HPDE6-E6E7 (cell line): Measurements from ENCODE around the gene ITPKC.

Source experiments
- DNase-seq: peaks from one replicate; pipeline ENCODE4 v3.0.0; 2011; ENCODE audit warnings: missing footprints; ENCODE audit errors: extremely low spot score

ITPKC gene

DNA sequence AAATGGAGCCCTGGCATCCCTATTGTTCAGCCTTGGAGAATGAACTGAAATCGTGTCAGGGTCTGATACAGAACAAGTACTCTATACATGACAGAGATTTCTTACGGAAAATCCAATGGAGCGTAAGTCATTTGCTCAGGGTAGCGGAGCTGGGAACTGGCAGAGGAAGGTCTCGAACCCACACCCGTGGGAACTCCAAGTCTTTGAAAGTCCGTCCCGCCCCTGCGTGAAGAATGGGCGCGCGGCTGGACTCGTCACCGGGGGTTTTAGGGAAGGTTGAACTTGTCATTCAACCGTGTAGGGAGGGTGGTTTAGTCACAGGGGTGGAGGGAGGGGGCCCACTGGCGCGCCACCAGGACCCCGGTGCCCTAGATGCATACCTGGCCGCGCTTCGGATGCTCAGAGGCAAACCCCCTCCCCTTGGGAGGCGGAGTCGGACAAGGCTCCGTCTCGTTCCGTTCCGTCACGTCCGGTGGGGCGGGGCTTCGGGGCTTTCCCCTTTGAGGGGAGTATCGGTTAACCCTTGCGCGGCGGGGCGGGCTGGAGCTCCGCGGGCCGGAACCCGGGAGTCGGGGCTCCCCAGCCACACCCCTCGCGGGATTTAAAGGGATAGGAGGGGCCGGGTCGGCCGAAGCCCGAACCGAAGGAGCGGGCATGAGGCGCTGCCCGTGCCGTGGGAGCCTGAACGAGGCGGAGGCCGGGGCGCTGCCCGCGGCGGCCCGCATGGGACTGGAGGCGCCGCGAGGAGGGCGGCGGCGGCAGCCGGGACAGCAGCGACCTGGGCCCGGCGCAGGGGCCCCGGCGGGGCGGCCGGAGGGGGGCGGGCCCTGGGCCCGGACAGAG is at the start of gene ITPKC, which contains the start of gene COQ8B:
Gene ITPKC, plus strand, starts transcription at position 631 of the 843 bp plus-strand sequence. Its CDS starts 24 bp downstream, at position 655.
Gene COQ8B, minus strand, starts transcription at position 405 of the 843 bp plus-strand sequence. CDS start 2,254 bp downstream, outside the sequence.
- DNase-seq: peak; percentile 84

DNA sequence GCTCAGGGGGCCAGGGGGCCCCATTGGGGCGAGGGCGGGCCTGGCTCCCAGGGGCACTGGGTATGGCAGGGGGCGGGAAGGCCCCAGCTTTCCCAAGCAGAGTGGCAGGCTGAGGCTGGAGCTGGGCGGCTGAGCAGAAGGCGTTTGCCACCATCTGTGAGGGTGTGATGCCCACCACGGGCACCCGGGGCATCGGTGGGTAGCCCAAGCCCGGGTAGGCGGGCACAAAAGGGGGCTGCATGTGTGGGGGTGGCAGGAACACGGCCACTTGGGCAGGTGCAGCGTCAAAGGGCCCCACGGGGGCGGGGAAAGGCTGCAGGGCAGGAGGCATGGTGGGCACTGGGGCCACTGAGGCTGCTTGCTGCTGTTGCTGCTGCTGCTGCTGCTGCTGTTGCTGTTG is 49.3 kb upstream of the ITPKC start:
- DNase-seq: no peak

DNA sequence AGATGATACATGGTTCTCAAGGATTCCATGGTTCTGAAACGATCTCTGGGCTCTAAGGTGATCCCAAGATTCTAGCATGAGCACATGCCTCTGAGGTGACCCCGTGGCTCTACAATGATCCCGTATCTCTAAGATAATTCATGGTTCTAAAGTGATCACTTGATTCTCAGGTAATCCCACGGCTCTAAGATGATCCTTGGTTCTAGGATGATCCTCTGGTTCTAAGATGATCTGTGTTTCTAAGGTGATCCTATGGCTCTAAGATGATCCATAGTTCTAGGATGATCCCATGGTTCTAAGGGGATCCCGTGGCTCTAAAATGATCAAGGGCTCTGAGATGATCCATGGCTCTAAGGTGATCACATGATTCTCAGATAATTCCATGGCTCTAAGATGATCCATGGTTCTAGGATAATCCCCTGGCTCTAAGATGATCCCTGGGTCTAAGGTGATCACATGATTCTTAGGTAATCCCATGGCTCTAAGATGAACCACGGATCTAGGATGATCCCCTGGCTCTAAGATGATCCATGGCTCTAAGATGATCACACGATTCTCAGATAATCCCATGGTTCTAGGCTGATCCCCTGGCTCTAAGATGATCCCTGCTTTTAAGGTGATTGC is 47.8 kb upstream of the ITPKC start:
- no peak for DNase-seq

DNA sequence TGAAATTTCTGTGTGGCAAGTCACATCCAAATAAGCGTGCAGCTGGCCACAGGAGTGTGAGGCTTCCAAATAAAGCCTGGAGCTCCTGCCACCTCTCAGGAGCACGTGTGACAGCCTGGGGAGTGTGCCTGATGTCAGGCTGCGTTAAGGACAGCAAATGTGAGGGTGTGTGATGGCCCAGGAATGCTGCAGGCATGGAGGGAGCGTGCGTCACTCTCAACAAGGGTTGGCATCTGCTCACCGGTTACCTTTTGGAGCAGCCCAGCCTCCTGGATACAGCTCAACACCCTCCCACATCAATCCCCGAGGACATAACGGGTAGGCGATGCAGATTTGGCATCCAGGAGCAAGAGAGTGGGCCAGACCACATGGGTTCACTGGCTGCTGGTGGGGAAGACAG is 45.5 kb upstream of the ITPKC start:
- no peak for DNase-seq

DNA sequence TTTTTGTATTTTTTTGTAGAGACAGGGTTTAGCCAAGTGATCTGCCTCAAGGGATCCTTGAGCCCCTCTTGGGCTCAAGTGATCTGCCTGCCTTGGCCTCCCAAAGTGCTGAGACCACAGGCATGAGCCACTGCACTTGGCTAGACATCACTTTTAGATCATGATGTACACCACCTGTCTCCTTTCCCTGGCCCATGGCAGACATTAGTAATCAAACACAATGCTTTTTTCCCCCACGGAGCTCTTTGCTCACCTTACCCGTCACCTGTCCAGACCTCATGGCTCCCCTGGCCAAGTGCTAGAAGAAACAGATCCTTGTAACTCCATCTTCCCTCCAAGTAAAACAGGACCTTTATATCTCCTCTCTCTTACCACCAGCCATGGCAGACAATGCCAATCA is 44.9 kb upstream of the ITPKC start:
- DNase-seq: no peak

DNA sequence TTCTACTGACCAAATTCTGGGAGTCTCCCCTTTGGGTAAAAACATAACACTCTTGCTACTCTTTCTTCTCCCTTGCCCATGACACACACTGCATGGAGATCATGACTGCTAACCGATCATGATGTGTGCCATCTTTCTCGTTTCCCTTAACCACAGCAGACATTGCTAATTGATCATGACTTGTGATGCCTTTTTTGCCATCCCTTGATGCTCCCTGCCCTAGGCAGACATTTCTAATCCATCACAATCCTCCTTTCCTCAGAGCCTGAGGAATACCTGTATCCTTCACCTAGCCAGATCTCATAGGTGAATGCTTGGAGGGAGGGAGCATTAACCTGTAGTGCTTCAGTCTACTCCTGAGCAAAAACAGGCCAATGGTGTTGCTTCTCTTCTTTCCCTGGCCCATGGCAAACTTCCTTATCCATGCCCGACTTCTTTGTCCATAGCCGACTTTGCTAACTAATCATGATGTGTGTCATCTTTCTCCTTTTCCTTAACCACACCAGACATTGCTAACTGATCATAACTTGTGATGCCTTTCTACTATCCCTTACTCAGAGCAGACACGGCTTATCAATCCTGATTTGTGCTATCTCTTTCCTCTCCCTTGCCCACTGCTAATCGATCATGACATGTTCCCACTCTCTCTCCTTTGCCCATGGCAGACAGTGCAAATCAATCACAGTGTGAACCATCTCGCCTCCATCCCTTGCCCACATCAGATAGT is 44.2 kb upstream of the ITPKC start:
- DNase-seq: no peak

DNA sequence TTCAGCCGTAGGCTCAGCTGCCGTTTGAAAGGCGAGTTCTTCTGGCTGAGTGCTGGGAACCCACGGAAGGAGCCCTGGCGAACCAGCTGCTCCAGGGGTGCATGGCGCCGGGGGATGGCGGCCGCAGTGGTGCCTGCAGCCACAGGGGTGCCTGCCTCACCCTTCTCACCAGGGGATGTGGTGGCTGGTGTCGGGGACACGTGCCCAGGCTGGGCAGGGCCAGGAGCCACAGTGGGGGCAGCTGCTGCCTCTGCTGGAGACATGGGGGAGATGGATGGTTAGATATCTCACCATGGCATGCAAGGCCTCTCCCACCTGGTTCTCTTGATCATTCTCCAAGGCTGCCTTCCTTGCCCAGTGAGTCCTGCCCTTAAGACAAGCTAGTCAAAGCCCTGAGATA is 43.5 kb upstream of the ITPKC start:
- no peak for DNase-seq

DNA sequence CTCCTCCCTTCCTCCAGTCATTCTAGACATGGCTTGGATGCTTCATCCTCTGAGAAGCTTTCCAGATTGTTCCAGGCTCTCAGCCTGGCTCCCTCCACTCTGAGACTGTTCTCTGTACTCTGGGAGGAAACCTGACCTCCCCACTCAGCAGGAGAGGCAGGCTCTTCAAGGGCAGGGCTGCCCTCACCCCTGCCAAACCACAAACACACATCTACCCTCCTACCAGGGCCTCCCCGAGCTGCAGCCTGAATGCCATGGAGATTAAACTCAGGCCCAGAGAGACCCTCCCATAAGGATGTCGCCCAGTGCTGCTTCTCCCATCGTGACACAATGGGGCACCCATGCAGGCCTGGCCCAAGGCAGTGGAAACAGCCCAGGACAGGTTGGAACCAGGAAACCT is 42.6 kb upstream of the ITPKC start:
- DNase-seq: no peak

DNA sequence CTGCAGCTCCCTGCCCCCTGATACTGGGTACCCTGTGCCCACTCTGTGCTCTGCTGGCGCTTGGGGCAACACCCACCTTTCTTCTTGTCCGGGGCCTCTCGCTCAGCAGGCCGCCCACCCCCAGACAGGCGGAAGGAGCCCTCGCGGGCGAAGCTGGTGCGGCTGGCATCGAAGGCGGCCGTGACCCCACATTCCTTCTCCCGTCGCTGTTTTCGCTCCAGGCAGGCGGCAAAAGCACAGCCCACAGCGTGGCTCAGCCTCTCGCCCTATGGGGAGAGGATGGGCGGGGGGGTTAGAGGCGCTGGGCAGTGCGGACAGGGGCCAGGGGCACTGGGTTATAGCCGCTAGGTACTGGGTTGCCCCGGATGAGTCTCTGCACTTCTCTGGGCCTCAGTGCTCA is 39.8 kb upstream of the ITPKC start:
- no peak for DNase-seq

DNA sequence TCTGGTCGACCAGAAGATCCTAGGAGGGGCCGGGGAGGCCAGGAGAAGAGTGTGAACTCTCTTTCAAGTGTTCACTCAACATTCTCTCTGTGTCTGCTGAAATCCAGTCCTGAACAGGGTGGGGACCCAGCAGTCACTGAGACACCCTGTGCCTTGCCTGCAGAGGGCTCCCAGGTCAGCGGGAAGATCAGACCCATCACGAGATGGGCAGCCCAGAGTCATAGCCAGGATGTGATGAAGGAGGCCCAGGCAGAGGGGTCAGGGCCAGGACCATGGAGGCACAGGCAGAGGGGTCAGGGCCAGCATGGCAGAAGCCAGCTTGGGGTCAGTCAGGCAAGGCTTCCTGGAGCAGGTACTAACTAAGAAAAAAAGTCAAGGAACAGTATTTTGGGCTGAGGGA is 35.9 kb upstream of the ITPKC start:
- DNase-seq: no peak

DNA sequence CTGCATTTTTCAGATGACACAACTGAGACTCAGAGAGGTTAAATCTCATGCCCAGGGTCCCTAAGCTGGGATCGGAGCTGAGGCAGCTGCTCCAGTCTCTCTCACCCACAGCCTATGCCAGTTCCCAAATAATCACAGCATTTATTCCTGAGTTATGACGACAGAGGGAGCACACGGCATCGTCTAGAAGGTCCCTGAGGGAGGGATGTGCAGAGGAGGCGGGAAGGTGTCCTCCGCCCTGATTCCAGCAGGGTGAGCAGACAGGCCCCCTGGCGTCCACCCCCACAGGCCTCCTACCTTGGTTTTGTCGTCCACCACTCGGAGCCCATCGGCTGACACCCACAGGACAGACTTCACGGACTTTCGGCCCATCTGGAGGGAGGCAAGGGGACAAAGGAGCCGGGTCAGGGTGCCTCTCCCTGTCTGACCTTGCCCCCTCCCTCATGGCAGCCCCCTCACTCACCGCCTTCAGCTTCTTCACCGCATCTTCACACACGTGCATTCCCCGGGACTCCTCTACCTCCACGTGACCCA is 34.4 kb upstream of the ITPKC start:
- no peak for DNase-seq

DNA sequence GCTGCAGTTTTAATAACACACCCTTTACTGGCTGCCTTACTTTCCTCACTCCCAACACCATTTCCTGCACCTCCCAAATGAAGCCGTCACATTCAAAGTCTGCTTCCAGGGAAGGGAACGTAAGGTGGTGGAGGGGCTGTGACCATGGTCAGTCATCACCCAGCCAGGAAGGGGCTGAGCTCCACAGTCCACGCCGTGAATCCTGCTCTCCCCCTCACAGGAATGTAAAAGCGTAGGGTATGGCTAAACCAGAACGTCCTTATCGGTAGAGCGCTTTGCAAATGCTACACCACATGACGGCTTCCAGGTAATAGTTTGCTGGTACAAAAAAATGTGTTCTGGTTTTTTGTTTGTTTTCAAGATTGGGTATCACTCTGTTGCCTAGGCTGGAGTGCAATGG is 33.5 kb upstream of the ITPKC start:
- no peak for DNase-seq

DNA sequence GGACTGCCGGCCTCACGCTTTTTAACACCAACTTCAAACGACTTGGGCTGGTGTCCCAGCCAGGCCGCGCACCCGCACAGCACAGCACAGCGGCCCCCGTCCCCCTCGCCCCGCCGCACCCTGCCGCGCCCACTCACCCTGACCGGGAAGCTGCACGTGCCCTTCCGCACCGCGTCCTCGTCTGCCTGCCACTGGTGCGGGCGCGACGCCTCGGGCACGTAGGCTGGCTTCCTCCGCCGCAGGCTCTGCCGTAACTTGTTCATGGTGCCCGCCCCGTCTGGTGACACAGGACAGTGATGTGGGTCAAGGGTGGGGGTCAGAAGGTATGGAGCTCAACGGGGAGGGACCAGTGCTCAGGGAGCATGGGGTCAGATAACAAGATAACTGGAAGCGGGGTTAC is 32.6 kb upstream of the ITPKC start:
- no peak for DNase-seq

DNA sequence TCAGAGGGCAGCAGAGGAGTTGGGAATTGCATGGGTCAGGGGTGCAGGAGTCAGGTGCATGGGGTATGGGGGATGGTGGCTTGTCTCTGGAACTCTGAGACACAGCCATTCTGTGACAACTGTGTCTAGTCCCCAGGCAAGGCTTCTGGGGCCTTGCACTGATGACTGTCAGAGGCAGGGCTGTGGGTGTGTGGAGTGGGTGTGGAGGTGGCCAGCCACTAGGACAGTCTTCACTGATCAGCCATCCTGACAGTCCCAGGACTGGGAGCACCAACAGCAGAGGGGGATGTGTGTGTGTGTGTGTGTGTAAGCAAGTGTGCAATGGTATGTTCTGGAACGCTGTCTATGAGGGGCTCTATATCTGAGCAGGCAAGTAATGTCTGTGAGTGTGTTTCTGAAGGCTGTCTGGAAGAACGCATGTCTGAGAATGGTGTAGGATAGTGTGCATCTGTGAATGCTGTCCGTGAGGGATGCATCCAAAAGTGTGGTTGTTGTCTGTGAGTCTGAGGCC is 31.8 kb upstream of the ITPKC start:
- no peak for DNase-seq

DNA sequence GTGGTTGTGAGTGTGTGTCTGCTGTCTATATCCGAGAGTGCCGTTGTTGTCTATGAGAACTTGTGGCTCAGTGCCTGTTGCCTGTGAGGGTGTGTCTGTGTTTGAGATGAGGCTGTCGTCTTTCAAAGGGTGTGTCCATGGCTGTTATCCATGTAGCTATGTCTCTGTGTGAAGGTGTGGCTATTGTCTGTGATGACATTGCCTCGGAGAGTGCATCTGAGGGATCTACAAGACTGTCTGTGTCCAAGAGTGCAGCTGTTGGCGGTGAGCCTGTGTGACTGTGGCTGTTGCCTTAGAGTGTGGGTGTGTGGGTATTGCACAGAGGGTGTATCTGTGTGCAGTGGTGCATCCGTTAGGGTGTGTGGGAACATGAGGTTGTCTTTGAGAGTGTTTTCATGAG is 31.3 kb upstream of the ITPKC start:
- DNase-seq: no peak

DNA sequence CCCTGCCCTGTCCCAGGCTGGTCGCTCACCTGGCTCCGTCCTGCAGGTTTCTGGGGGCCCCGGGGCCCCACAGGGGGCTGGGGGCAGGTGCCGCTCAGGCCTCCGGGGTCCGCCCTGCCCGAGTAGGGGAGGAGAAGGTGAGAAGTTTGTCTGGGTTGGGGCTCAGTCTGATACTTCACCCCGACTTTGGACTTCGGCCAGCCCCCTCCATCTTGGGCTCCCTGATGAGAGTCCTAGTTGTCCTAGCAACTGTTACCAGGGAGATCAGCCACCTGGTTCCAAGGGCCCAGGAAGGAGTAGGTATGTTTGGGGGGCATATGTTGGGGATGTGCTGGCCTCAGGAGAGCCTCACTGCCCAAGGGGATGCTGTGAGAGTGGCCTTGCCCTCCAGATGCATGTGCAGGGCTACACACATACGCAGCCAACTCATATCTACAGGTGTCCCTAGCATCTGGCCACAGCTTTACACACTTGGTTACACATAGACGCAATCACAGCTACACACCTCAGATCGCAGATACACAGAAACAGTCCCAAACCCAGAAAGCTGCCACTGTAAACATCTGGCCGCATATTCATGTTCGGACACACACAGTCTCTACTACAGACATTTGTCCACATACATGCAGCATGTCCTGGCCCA is 29.9 kb upstream of the ITPKC start:
- DNase-seq: no peak

DNA sequence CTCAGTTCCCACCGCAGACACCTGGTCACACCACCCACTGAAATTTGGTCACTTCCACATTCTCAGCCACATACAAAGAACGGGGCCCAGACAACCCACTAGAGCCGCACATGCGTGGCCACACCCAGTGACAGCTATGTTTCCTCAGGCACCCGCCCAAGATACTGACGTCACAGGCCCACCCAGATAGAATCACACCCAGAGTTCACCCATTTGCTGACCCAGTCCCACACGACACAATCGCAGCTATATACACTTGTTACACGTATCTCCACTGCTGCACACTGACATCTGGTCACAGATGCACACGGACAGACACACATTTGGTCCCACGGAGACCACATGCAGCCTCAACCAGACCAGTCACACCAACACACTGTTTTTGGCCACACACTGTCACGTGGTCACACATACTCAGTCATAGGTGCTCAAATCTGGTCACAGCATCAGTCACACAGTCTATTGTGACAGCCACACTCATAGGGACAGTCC is 29.3 kb upstream of the ITPKC start:
- no peak for DNase-seq

DNA sequence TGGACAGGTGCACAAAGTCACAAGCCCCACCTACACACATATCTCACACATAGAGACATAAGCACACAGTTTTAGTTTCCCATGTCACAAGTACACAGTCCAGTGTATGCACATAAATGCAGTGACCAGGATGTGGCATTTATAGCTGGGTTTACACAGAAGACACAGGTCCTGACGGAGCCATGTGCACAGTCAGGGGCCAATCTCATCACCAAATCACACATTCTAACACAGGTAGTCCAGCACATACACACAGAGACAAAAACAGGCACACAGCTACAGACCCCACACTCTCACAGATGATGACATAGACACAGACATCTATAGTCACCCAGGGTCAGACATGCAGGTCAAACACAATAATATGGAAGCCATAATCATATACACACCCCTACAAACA is 28.6 kb upstream of the ITPKC start:
- no peak for DNase-seq

DNA sequence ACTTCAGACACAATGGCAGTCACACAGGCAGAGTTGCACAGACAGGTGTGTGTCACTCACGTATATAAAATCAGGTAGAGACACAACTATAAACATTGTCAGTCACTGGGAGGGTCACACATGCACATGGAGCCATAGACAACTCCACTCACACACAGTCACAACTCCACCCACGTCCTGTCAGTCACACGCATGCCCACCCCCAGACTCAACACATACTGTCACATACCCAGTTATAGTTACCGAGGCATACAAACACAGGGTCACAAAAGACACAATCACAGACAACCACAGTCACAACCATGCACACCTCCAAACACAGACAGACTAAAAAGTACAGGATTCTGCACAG is 27.9 kb upstream of the ITPKC start:
- no peak for DNase-seq

DNA sequence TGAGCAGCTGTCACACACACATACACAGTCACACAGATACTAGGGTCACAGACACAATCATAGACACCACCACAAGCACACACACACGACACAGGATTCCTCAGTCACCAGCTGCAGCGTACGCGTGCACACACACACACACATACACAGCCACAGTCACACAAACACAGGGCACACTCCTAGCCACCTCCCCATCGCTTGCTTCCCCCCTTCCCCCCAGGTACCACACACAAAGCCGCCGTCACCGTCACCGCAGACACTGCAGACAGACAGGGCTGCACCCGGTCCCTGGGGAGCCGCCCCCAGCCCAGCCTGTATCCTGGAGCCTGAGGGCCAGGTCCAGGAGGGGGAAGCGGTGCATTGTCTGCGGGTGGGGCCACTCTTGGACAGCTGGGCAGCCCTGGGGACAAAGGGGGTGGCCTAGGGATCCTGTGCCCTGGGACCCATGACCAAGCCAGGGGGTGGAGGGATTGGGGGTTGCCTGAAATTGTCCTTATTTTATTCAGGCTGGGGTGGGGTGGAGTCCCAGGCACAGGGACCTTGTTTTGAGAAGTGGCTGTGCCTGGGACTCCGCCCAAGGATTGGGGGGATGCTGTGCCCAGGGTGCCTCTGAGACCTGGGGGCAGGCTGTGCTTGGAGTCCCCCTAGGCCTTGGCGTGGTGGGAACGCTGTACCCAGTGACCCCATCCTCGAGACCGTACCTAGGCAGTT is 27.4 kb upstream of the ITPKC start:
- DNase-seq: no peak
